Fibroblast of villous mesenchyme (primary cell): ENCODE results near the gene VAT1L. TPM values are rescaled to one million over a fixed set of nuclear protein-coding genes. Genes with fewer than 3 reads are reported as not detected.

Source experiments
- DNase-seq: peaks from one replicate; pipeline ENCODE4 v3.0.0-alpha.2; 2010; ENCODE audit warnings: low read depth
- H3K4me3 ChIP-seq: 2 replicates; pipeline ENCODE4 v1.5.1; 2011; ENCODE audit warnings: low read depth, mild to moderate bottlenecking, low read length
- CTCF ChIP-seq: IDR thresholded peaks from 2 replicates; pipeline ENCODE4 v1.5.1; 2012; ENCODE audit warnings: low read depth, mild to moderate bottlenecking, low read length; ENCODE audit not compliant: insufficient read depth
- total RNA-seq: library from RNA; depleted of rRNA; stranded (reverse); fragments of >200 nt; gene quantifications from 2 replicates; pipeline ENCODE4 v1.2.3, GENCODE V29; 2012

Gene VAT1L
- total RNA-seq, 1 donor: 37.6 TPM

- H3K4me3 ChIP-seq: no peak overlapping the region
- TF ChIP-seq CTCF: no peak
- DNase-seq: no peak
Observed at GRCh38 chr16:77787452-77787851, 912 bp upstream of the VAT1L start.

- TF ChIP-seq CTCF: no peak
- peak overlapping the region; percentile 91 for H3K4me3 ChIP-seq
- peak; percentile 7 for DNase-seq
Observed at GRCh38 chr16:77789085-77790008, 983 bp downstream of the VAT1L start.

- no peak for TF ChIP-seq CTCF
- H3K4me3 ChIP-seq: peak overlapping the region; percentile 91
- peak; percentile 18 for DNase-seq
Observed at GRCh38 chr16:77790009-77790372, 1.6 kb downstream of the VAT1L start.

GRCh38 chr16:77790912-77791311 lies 2.5 kb downstream of the VAT1L start:
- DNase-seq: no peak
- no peak overlapping the region for H3K4me3 ChIP-seq
- no peak for TF ChIP-seq CTCF

GRCh38 chr16:77793417-77793816 lies 5.1 kb downstream of the VAT1L start:
- no peak for TF ChIP-seq CTCF
- H3K4me3 ChIP-seq: no peak overlapping the region
- no peak for DNase-seq

GRCh38 chr16:77794586-77794985 lies 6.2 kb downstream of the VAT1L start:
- peak; percentile 45 for DNase-seq
- H3K4me3 ChIP-seq: no peak overlapping the region
- no peak for TF ChIP-seq CTCF
